PC-3 (cell line): Measurements from ENCODE around the gene YLPM1. TPM values are rescaled to one million over a fixed set of nuclear protein-coding genes. Genes with fewer than 3 reads are reported as not detected.

Experiments
- ATAC-seq: fragments of 200-7000 bp; cut with Tn5 transposase; 2 replicates; pipeline ENCODE4 v1.9.1; 2020; ENCODE audit warnings: mild to moderate bottlenecking, moderate library complexity
- BruUV-seq: library from RNA; stranded (reverse); fragments of 400-500 nt; replicated peaks from 2 replicates; lab custom pipeline; 2021; lab: Mats Ljungman, UMichigan
- CTCF ChIA-PET: fragments of 300-600 bp; sonication (Branson Sonifier 250); formaldehyde crosslinking; loops from one replicate; lab custom pipeline; 2022; ENCODE audit warnings: antibody characterized with exemption; lab: Charles Lee
- POLR2A ChIA-PET: fragments of 300-600 bp; sonication (Branson Sonifier 250); formaldehyde crosslinking; loops from one replicate; lab custom pipeline; 2022; ENCODE audit warnings: antibody characterized with exemption; ENCODE audit not compliant: unreplicated experiment; lab: Charles Lee
- DNase-seq: peaks from one replicate; pipeline ENCODE4 v3.0.0-alpha.2; 2015
- H2AFZ ChIP-seq: fragments of 300-600 bp; sonication (generic); 2 replicates; pipeline ENCODE4 v1.6.0; 2016; ENCODE audit warnings: antibody characterized with exemption, low read length
- H3F3A ChIP-seq: fragments of 300-600 bp; sonication (generic); one replicate; pipeline ENCODE4 v1.6.0; 2017; ENCODE audit warnings: antibody characterized with exemption, low read length, control low read depth, mild to moderate bottlenecking; ENCODE audit not compliant: unreplicated experiment
- H3K27ac ChIP-seq: fragments of 300-600 bp; sonication (generic); 2 replicates; pipeline ENCODE4 v1.5.1; 2016; ENCODE audit warnings: mild to moderate bottlenecking, low read length
- H3K27me3 ChIP-seq: fragments of 300-600 bp; sonication (generic); 2 replicates; pipeline ENCODE4 v1.6.1; 2016; ENCODE audit warnings: low read length, mixed read lengths
- H3K36me3 ChIP-seq: fragments of 300-600 bp; sonication (generic); 2 replicates; pipeline ENCODE4 v1.6.1; 2016; ENCODE audit warnings: low read depth, mixed run types, low read length, mixed read lengths
- H3K4me1 ChIP-seq: fragments of 300-600 bp; sonication (generic); 2 replicates; pipeline ENCODE4 v1.5.1; 2016; ENCODE audit warnings: low read length; ENCODE audit not compliant: insufficient read depth
- H3K4me2 ChIP-seq: fragments of 300-600 bp; sonication (generic); 2 replicates; pipeline ENCODE4 v1.6.0; 2016; ENCODE audit warnings: low read length
- H3K4me3 ChIP-seq: fragments of 300-600 bp; sonication (generic); 2 replicates; pipeline ENCODE4 v1.5.1; 2016; ENCODE audit warnings: mild to moderate bottlenecking, low read length, mixed read lengths
- H3K79me2 ChIP-seq: fragments of 300-600 bp; sonication (generic); 2 replicates; pipeline ENCODE4 v1.6.1; 2017; ENCODE audit warnings: low read length, mixed read lengths
- H3K9ac ChIP-seq: fragments of 300-600 bp; sonication (generic); 2 replicates; pipeline ENCODE4 v1.6.0; 2016; ENCODE audit warnings: mild to moderate bottlenecking, low read length
- H3K9me2 ChIP-seq: fragments of 300-600 bp; sonication (generic); replicated peaks from 2 replicates; pipeline ENCODE4 v1.6.1; 2016; ENCODE audit warnings: mixed run types, low read length, mixed read lengths
- H3K9me3 ChIP-seq: fragments of 300-600 bp; sonication (generic); 2 replicates; pipeline ENCODE4 v1.6.1; 2016; ENCODE audit warnings: low read length, mixed read lengths
- H4K20me1 ChIP-seq: fragments of 300-600 bp; sonication (generic); 2 replicates; pipeline ENCODE4 v1.6.1; 2016; ENCODE audit warnings: low read length, mixed read lengths
- CTCF ChIP-seq: fragments of 300-600 bp; sonication (generic); conservative IDR thresholded peaks from 2 replicates; pipeline ENCODE4 v1.5.1; 2017; ENCODE audit warnings: antibody characterized with exemption, low read depth, mild to moderate bottlenecking, low read length
- EZH2 ChIP-seq: fragments of 300-600 bp; sonication (generic); IDR thresholded peaks from one replicate; pipeline ENCODE4 v1.6.1; 2017; ENCODE audit warnings: antibody characterized with exemption, mild to moderate bottlenecking, low read length; ENCODE audit not compliant: unreplicated experiment
- EZH2phosphoT487 ChIP-seq: fragments of 300-600 bp; sonication (generic); IDR thresholded peaks from 2 replicates; pipeline ENCODE4 v1.6.1; 2018; ENCODE audit warnings: mild to moderate bottlenecking, antibody characterized with exemption, low read length, borderline replicate concordance
- intact Hi-C: fragments of 100-400 bp; cut with micrococcal nuclease; formaldehyde crosslinking; loops from 2 replicates; pipeline ENCODE4 v1.9.0; 2023
- total RNA-seq: library from RNA; depleted of rRNA; stranded (reverse); fragments of >200 nt; gene quantifications from 2 replicates; pipeline ENCODE4 v1.2.3, GENCODE V29; 2014

YLPM1 gene
- total RNA-seq, 1 experiment from 2014 or later, result 25.1 TPM

- Histone ChIP-seq H2AFZ (no peak overlapping the region), H3K4me3 (no peak overlapping the region), H3K9me2 (no peaks in the 10 kb centered on the region), H3K4me2 (no peak overlapping the region), H4K20me1 (no peaks in the 10 kb centered on the region), H3K27me3 (no peaks in the 10 kb centered on the region), H3K27ac (no peak overlapping the region), H3K9ac (no peak overlapping the region), H3K79me2 (no peaks in the 10 kb centered on the region), H3F3A (no peaks in the 10 kb centered on the region), H3K4me1 (no peaks in the 10 kb centered on the region), H3K9me3 (no peaks in the 10 kb centered on the region), H3K36me3 (peaks cover 12% of the 10 kb centered on the region)
- DNase-seq (no peak), ATAC-seq (no peak)
- TF ChIP-seq EZH2phosphoT487, result no peak
- no peak for TF ChIP-seq EZH2
- no peak for TF ChIP-seq CTCF
- BruUV-seq, result no TSS peak
- intact Hi-C loops, result no loop called here
- ChIA-PET CTCF (no interaction called here), POLR2A (no interaction called here)
These were observed 73.3 kb downstream of the YLPM1 start for GRCh38 chr14:74836251-74836960.

DNA sequence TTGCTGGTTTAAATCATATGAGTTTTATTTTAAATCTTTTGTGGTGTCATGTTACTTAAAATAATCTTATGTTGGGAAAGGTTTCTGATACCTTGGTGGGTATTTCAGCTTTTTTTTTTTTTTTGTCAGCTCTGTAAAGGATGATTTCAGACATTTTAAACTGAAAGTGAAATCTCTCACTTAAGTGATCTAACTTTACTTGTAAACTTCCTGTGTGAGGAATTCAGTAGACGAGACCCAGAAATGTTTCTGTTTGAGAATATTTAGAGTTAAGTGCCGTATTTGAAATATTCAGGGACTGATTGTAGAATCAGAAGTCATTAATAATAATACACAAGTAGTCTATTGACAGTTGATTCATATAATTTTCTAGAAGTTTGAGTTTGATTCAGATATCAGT lies 75.0 kb downstream of the YLPM1 start:
- DNase-seq, result no peak
- peaks cover 9% of the 10 kb centered on the region; the same call in 1 of the 2 replicates for H3K36me3 ChIP-seq
- no peak overlapping the region for H3K4me3 ChIP-seq
- H3K9ac ChIP-seq, result no peak overlapping the region
- H3K9me3 ChIP-seq, result no peaks in the 10 kb centered on the region
- no peaks in the 10 kb centered on the region for H3K4me1 ChIP-seq
- H3K27me3 ChIP-seq, result no peaks in the 10 kb centered on the region
- H2AFZ ChIP-seq, result no peak overlapping the region
- no peak for TF ChIP-seq EZH2phosphoT487
- TF ChIP-seq EZH2, result no peak
- no peak for TF ChIP-seq CTCF
- intact Hi-C loops, result no loop called here
- no peak for ATAC-seq
- POLR2A ChIA-PET, result no interaction called here
- no TSS peak for BruUV-seq
- H3K79me2 ChIP-seq, result no peaks in the 10 kb centered on the region
- H3K9me2 ChIP-seq, result no peaks in the 10 kb centered on the region
- no peaks in the 10 kb centered on the region for H4K20me1 ChIP-seq
- CTCF ChIA-PET, result no interaction called here
- H3F3A ChIP-seq, result no peaks in the 10 kb centered on the region
- H3K27ac ChIP-seq, result no peak overlapping the region
- H3K4me2 ChIP-seq, result no peak overlapping the region

GRCh38 chr14:74840603-74841030 lies 77.5 kb downstream of the YLPM1 start:
- ATAC-seq (no peak), DNase-seq (no peak)
- no peaks in the 10 kb centered on the region for H3K4me1 ChIP-seq
- no peaks in the 10 kb centered on the region for H3F3A ChIP-seq
- ChIA-PET POLR2A (no interaction called here), CTCF (no interaction called here)
- no peaks in the 10 kb centered on the region for H3K27me3 ChIP-seq
- H3K9me3 ChIP-seq, result no peaks in the 10 kb centered on the region
- no peak overlapping the region for H2AFZ ChIP-seq
- H4K20me1 ChIP-seq, result no peaks in the 10 kb centered on the region
- intact Hi-C loops, result no loop called here
- no peak overlapping the region for H3K9ac ChIP-seq
- H3K4me3 ChIP-seq, result no peak overlapping the region
- BruUV-seq, result no TSS peak
- peaks cover 9% of the 10 kb centered on the region; the same call in 1 of the 2 replicates for H3K36me3 ChIP-seq
- no peak overlapping the region for H3K4me2 ChIP-seq
- no peaks in the 10 kb centered on the region for H3K79me2 ChIP-seq
- TF ChIP-seq EZH2phosphoT487, result no peak
- TF ChIP-seq EZH2, result no peak
- TF ChIP-seq CTCF, result no peak
- H3K9me2 ChIP-seq, result no peaks in the 10 kb centered on the region
- no peak overlapping the region for H3K27ac ChIP-seq
